ENCODE results near the gene INPP5A. TPM values are rescaled to one million over a fixed set of nuclear protein-coding genes. Genes with fewer than 3 reads are reported as not detected.

The INPP5A gene
- total and polyA plus RNA-seq, 11 donors: 38.6 to 179 (median 102) TPM

- TF ChIP-seq CTCF (IDR thresholded peaks at IDR 0.05): no peak
- TF ChIP-seq POLR2A (IDR thresholded peaks at IDR 0.05): no peak
- Histone ChIP-seq H3K4me3 (no peak overlapping the region), H3K27ac (no peak overlapping the region), H3K27me3 (no peaks in the 10 kb centered on the region), H3K4me1 (peaks cover 0 to 39% (median 27%) of the 10 kb centered on the region in 12 donors), H3K36me3 (no peaks in the 10 kb centered on the region), H3K9me3 (peaks cover 0 to 19% (median 11%) of the 10 kb centered on the region in 12 donors)
- intact Hi-C loops (cut with DNase I): loop anchor here in 6 of 10 donors (5.0 kb wide), 4 partner anchors 42 to 97 kb away; no protein-coding TSS in a partner anchor
- no peak for ATAC-seq
- peak in 3 of 5 donors; percentile 6 to 36 (median 25) for DNase-seq
- whole genome bisulfite sequencing, 4 donors: 89 to 94% (median 91%) methylated on average over 18 of the region's 18 CpGs
Observed at GRCh38 chr10:132535065-132535651, 2.4 kb upstream of the INPP5A start.

- TF ChIP-seq POLR2A (IDR thresholded peaks at IDR 0.05) (no peak), CTCF (IDR thresholded peaks at IDR 0.05) (peak in 1 of 12 donors; percentile 9)
- WGBS, 4 donors: 35 to 48% (median 38%) methylated on average over 14 to 21 of the region's 21 CpGs
- DNase-seq (peak in 3 of 5 donors; percentile 13 to 77 (median 38)), ATAC-seq (no peak)
- intact Hi-C loops (cut with DNase I): loop anchor here in 9 of 10 donors (2.0 to 5.0 kb wide), 9 partner anchors 16 to 142 kb away; no protein-coding TSS in a partner anchor
- Histone ChIP-seq H3K4me1 (peaks cover 0 to 51% (median 39%) of the 10 kb centered on the region in 12 donors), H3K27ac (peak overlapping the region in 11 of 12 donors; percentile 83 to 96 (median 88)), H3K9me3 (peaks cover 0 to 7% (median 2%) of the 10 kb centered on the region in 12 donors), H3K27me3 (no peaks in the 10 kb centered on the region), H3K4me3 (peak overlapping the region; percentile 56 to 81 (median 68)), H3K36me3 (no peaks in the 10 kb centered on the region)
Observed at GRCh38 chr10:132536241-132536876, 1.2 kb upstream of the INPP5A start.

- Histone ChIP-seq H3K9me3 (no peaks in the 10 kb centered on the region), H3K4me3 (peak overlapping the region; percentile 56 to 87 (median 70)), H3K27me3 (no peaks in the 10 kb centered on the region), H3K4me1 (peaks cover 0 to 58% (median 47%) of the 10 kb centered on the region in 12 donors), H3K36me3 (no peaks in the 10 kb centered on the region), H3K27ac (peak overlapping the region; percentile 57 to 96 (median 88))
- DNase-seq (peak; percentile 100), ATAC-seq (peak; percentile 93 to 97 (median 96))
- WGBS, 4 donors: 0 to 1% (median 1%) methylated on average over 21 to 102 of the region's 102 CpGs
- TF ChIP-seq CTCF (IDR thresholded peaks at IDR 0.05) (peak in 11 of 12 donors; percentile 20 to 61 (median 48)), POLR2A (IDR thresholded peaks at IDR 0.05) (peak in 1 of 2 donors; percentile 53)
- intact Hi-C loops (cut with DNase I): loop anchor here (1.0 to 5.0 kb wide), 14 partner anchors 16 to 142 kb away; no protein-coding TSS in a partner anchor
Observed at GRCh38 chr10:132536877-132537683, 507 bp upstream of the INPP5A start.
